DOHH2 (cell line): ENCODE measurements around the gene TRPM4.
"Not testable (repeated sequence)": the region's sequence is repeated elsewhere in the genome, so short reads cannot be mapped to it uniquely, and the experiment has no call there.

Experiments
- H3F3A ChIP-seq: fragments of 200-600 bp; sonication (generic), shearing (Covaris generic); 2 replicates; pipeline ENCODE4 v1.6.0; 2016; ENCODE audit warnings: antibody characterized with exemption, mild to moderate bottlenecking; ENCODE audit not compliant: control insufficient read depth, insufficient read depth
- H3K27ac ChIP-seq: fragments of 200-600 bp; sonication (generic); 2 replicates; pipeline ENCODE4 v1.5.1; 2014; ENCODE audit warnings: low read depth, mild to moderate bottlenecking, low read length, moderate library complexity
- H3K27me3 ChIP-seq: fragments of 200-600 bp; sonication (generic); 2 replicates; pipeline ENCODE4 v1.6.1; 2014; ENCODE audit warnings: mild to moderate bottlenecking, low read length, mixed read lengths; ENCODE audit not compliant: control insufficient read depth
- H3K36me3 ChIP-seq: fragments of 200-600 bp; sonication (generic); 2 replicates; pipeline ENCODE4 v1.6.1; 2014; ENCODE audit warnings: mild to moderate bottlenecking, low read length, moderate library complexity, mixed read lengths; ENCODE audit not compliant: control insufficient read depth
- H3K4me1 ChIP-seq: fragments of 200-600 bp; sonication (generic); 2 replicates; pipeline ENCODE4 v1.6.1; 2014; ENCODE audit warnings: mild to moderate bottlenecking, low read length, mixed read lengths; ENCODE audit not compliant: control insufficient read depth
- H3K4me2 ChIP-seq: fragments of 200-600 bp; sonication (generic); 2 replicates; pipeline ENCODE4 v1.6.0; 2014; ENCODE audit warnings: mild to moderate bottlenecking, low read length, moderate library complexity
- H3K4me3 ChIP-seq: fragments of 200-600 bp; sonication (generic); 2 replicates; pipeline ENCODE4 v1.5.1; 2014; ENCODE audit warnings: mild to moderate bottlenecking, low read length, mixed read lengths
- H3K79me2 ChIP-seq: fragments of 200-600 bp; sonication (generic); 2 replicates; pipeline ENCODE4 v1.6.1; 2014; ENCODE audit warnings: mild to moderate bottlenecking, low read length, mixed read lengths; ENCODE audit not compliant: control insufficient read depth
- H3K9me2 ChIP-seq: fragments of 200-600 bp; sonication (generic); replicated peaks from 2 replicates; pipeline ENCODE4 v1.6.1; 2014; ENCODE audit warnings: mild to moderate bottlenecking, low read length, mixed read lengths; ENCODE audit not compliant: control insufficient read depth
- H3K9me3 ChIP-seq: fragments of 200-600 bp; sonication (generic); 2 replicates; pipeline ENCODE4 v1.6.1; 2014; ENCODE audit warnings: antibody characterized with exemption, low read length, mixed read lengths; ENCODE audit not compliant: control insufficient read depth, insufficient read depth
- H4K20me1 ChIP-seq: fragments of 200-600 bp; sonication (generic); 2 replicates; pipeline ENCODE4 v1.6.0; 2014; ENCODE audit warnings: low read depth, mild to moderate bottlenecking, antibody characterized with exemption, low read length, moderate library complexity; ENCODE audit not compliant: control insufficient read depth, insufficient read depth
- CTCF ChIP-seq: fragments of 200-600 bp; sonication (generic); IDR thresholded peaks from one replicate; pipeline ENCODE4 v1.5.1; 2014; ENCODE audit warnings: antibody characterized with exemption, mild to moderate bottlenecking, low read depth, low read length; ENCODE audit not compliant: poor library complexity, severe bottlenecking
- EZH2phosphoT487 ChIP-seq: fragments of 200-600 bp; sonication (generic); IDR thresholded peaks from 2 replicates; pipeline ENCODE4 v1.6.1; 2017; ENCODE audit warnings: borderline replicate concordance, mild to moderate bottlenecking, antibody characterized with exemption, low read length, moderate library complexity, mixed read lengths

TRPM4 gene

GRCh38 chr19:49168421-49168820 lies 10.8 kb downstream of the TRPM4 start:
- Histone ChIP-seq H3K27ac (no peak overlapping the region), H3K27me3 (no peaks in the 10 kb centered on the region), H3K36me3 (no peaks in the 10 kb centered on the region), H3K79me2 (no peaks in the 10 kb centered on the region), H3K9me3 (no peaks in the 10 kb centered on the region), H3K9me2 (no peaks in the 10 kb centered on the region), H3K4me2 (no peak overlapping the region), H3K4me3 (no peak overlapping the region), H4K20me1 (no peaks in the 10 kb centered on the region), H3K4me1 (no peaks in the 10 kb centered on the region), H3F3A (no peaks in the 10 kb centered on the region)
- TF ChIP-seq CTCF (no peak), EZH2phosphoT487 (no peak)

GRCh38 chr19:49173198-49173597 lies 15.6 kb downstream of the TRPM4 start:
- no peaks in the 10 kb centered on the region for H3K9me3 ChIP-seq
- no peaks in the 10 kb centered on the region for H3F3A ChIP-seq
- H3K27me3 ChIP-seq = no peaks in the 10 kb centered on the region
- TF ChIP-seq EZH2phosphoT487 (no peak), CTCF (no peak)
- H3K9me2 ChIP-seq = no peaks in the 10 kb centered on the region
- no peak overlapping the region for H3K4me3 ChIP-seq
- no peak overlapping the region for H3K4me2 ChIP-seq
- no peaks in the 10 kb centered on the region for H3K36me3 ChIP-seq
- H3K79me2 ChIP-seq = no peaks in the 10 kb centered on the region
- peaks cover 3% of the 10 kb centered on the region; the same call in 1 of the 2 replicates for H3K4me1 ChIP-seq
- H3K27ac ChIP-seq = no peak overlapping the region
- no peaks in the 10 kb centered on the region for H4K20me1 ChIP-seq

GRCh38 chr19:49180659-49181058 lies 23.1 kb downstream of the TRPM4 start:
- Histone ChIP-seq H3F3A (no peaks in the 10 kb centered on the region), H3K27ac (no peak overlapping the region), H3K4me2 (no peak overlapping the region), H3K36me3 (no peaks in the 10 kb centered on the region), H3K4me1 (peaks cover 3% of the 10 kb centered on the region; the same call in 1 of the 2 replicates), H3K4me3 (no peak overlapping the region), H3K9me2 (no peaks in the 10 kb centered on the region), H3K27me3 (no peaks in the 10 kb centered on the region), H3K9me3 (no peaks in the 10 kb centered on the region), H4K20me1 (no peaks in the 10 kb centered on the region), H3K79me2 (no peaks in the 10 kb centered on the region)
- TF ChIP-seq CTCF = no peak
- TF ChIP-seq EZH2phosphoT487 = no peak

- not testable (repeated sequence) for H3K27me3 ChIP-seq, H4K20me1 ChIP-seq, H3K4me3 ChIP-seq, H3K36me3 ChIP-seq, H3K79me2 ChIP-seq, H3K4me1 ChIP-seq, H3K4me2 ChIP-seq, H3F3A ChIP-seq, H3K9me3 ChIP-seq, H3K27ac ChIP-seq, H3K9me2 ChIP-seq
Measured at GRCh38 chr19:49182010-49182847, 24.6 kb downstream of the TRPM4 start.
